HG02884 (cell line): ENCODE results near the gene TM9SF2.
"Not testable (repeated sequence)": the region's sequence is repeated elsewhere in the genome, so short reads cannot be mapped to it uniquely, and the experiment has no call there.

ENCODE experiments used
- ATAC-seq: cut with Tn5 transposase; IDR thresholded peaks from one replicate; pipeline ENCODE4 v1.9.1; 2021; ENCODE audit warnings: mild to moderate bottlenecking, moderate library complexity; ENCODE audit not compliant: unreplicated experiment

Gene TM9SF2, protein sequence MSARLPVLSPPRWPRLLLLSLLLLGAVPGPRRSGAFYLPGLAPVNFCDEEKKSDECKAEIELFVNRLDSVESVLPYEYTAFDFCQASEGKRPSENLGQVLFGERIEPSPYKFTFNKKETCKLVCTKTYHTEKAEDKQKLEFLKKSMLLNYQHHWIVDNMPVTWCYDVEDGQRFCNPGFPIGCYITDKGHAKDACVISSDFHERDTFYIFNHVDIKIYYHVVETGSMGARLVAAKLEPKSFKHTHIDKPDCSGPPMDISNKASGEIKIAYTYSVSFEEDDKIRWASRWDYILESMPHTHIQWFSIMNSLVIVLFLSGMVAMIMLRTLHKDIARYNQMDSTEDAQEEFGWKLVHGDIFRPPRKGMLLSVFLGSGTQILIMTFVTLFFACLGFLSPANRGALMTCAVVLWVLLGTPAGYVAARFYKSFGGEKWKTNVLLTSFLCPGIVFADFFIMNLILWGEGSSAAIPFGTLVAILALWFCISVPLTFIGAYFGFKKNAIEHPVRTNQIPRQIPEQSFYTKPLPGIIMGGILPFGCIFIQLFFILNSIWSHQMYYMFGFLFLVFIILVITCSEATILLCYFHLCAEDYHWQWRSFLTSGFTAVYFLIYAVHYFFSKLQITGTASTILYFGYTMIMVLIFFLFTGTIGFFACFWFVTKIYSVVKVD

DNA sequence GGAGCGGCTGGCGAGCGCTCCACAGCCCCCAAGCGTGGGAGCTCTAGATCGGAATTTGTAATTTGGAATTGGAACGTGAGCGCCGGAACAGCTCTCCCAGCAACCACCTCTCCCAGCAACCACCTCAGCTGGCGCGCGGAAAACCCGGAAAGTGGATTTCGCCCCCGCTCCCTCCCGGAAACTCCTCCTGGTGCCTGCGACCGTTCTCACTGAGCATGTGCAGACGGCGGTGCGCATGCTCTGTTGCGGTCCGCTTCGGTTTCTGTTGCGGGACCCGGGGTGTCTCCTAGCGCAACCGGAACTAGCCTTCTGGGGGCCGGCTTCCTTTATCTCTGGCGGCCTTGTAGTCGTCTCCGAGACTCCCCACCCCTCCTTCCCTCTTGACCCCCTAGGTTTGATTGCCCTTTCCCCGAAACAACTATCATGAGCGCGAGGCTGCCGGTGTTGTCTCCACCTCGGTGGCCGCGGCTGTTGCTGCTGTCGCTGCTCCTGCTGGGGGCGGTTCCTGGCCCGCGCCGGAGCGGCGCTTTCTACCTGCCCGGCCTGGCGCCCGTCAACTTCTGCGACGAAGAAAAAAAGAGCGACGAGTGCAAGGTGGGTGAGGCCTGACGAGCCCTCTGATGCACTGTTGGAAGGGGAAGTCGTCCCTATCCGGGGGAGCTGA, at the start of gene TM9SF2:
Gene TM9SF2, plus strand, starts transcription at position 289 of the 664 bp plus-strand sequence. Its CDS starts 135 bp downstream, at position 424.
- peak; percentile 40 for ATAC-seq

DNA sequence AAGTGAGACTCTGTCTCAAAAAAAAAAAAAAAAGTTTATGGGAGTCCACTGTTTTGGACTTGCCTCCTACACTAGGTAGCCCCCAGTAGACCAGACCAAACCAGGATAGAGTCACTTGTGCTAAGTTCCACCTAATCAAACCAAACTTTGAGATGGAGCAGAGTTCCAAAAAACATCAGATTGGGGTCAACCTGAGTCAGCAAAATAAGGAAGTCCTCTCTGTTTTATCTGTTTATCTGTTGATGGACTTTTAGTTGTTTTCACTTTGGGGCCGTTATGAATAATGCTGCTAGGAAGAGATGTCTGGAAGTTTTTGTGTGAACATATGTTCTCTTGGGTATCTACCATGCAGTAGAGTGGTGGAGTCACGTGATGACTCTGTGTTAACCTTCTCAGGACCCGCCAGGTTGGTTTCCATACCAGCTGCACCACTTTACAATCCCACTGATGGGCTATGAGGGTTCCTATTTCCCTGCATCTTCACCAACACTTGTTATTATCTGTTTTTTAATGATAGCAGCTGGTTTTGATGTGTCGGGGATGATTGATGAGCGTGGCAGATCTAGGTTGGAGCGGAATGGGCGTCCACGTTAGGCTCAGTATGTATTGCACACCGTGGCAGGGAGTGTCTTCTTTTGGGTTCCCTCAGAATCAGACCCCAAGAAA, 46.6 kb upstream of the TM9SF2 start:
- ATAC-seq: no peak

DNA sequence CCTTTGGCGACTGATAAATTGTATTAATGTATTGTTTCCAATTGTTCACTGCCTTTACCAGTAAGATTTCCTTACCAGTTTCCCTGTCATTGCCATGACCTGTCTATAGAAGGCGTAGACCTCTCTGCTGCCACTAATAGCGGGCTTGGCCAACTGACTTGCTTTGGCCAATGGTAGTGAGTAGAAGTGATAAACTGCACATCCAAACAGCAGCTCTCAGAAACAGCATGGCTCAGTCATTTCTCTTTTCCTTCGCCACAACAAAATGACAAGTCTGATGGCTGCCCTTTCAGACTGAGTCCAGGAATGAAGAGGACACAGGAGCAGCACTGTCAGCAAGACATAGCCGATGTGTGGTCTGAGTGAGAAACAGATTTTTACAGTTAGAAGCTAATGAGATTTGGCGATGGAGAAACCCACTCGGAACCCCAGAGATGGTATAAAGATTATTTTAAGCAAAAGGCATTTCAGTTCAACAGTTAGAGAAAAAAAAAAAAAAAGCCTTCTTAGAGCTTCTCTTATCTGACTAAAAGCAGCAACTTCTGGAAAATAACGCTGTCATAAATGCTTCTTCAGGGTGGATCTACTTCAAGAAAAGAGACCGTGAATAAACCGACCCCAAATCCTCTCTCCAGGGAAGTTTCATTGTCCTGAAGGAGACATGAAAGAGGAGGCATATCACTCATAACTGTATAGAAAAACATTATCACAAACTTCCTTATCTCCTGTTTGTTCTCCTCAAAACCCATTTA, 42.0 kb upstream of the TM9SF2 start:
- ATAC-seq: no peak

DNA sequence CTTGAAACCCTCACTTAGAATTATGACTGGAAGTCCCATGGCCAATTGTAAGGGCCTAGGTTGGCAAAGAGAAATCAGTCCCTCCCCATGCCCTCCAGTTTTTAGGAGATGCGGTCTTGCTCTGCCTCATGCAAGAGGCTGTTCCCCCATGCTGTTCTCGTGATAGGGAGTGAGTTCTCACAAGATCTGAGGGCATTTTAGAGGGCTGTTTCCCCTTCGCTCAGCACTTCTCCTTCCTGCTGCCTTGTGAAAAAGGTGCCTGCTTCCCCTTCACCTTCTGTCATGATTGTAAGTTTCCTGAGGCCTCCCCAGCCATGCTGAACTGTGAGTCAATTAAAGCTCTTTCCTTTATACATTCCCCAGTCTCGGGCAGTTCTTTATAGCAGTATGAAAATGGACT, 40.5 kb upstream of the TM9SF2 start:
- not testable (repeated sequence) for ATAC-seq

DNA sequence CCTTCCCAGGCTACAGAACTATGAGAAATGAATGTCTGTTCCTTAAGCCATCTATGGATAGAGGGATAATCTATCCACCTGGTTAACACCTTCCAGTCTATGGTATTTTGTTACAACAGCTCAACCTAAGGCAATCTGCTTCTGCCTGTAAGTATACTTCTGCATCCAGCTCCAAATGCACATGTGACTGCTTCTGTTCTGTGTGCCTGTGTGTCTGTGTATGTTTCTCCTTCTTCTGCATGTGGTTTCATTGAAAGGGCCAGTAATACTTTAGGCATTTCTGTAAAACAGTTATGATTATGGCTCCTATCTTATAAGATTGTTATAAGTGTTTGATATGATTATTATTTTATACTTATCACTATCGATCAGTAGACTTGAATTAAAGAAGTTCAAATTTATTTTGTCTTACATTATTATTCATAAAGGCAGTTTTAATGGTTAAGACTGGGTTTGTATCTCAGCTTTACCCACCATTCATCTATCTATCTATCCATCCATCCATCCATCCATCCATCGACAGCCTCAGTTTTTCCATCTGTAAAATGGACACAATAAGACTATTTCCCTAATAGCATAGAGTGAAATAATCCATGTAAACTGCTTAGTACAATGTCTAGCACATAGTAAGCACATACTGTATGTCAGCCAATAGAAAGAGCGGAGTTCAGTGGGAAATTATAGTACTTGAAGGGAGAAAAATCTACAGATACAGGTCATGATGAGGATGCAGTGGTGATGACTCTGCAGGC, 37.5 kb upstream of the TM9SF2 start:
- no peak for ATAC-seq

DNA sequence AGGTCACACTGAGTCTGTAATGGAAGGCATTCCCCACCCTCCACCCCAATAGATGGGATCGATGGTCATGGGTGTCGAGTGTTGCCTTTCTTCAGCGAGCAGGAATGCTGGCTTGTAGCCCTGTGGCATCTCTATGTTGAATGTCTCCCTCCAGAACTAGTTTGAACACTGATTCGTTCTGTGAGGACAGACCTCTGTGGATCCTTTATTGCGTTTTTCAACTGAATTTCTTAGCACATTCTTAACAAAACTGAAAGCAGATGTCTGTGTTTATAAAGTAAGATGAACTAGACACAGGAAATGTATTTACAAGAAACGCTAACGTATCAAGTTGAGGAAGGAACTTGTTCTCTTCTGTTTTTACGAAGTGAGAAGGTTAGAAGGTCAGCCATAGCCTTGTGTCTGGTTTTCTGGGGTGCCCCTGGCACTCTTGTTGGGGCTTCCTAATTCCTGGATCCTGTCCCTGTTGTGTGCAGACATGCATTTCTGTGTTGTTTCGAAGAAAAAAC, 36.8 kb upstream of the TM9SF2 start:
- ATAC-seq: no peak

DNA sequence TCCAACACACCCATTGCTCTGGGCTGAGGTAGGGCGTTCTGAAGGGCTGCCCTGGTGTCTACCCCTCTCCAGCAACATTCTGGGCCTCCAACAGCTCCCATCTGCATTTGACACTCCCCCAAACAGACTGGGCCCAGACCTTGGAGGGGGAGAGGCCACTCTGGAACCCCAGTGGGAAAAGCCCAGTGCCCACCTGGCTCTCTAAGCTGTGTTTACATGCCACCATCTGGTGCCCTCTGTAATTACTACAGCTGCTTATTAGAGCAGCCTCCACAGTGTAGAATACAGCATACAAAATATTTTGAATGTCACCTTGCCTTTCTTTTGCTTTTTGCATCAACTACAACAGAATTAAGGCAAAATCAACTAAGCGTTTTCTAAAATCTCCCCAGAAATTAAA, 35.8 kb upstream of the TM9SF2 start:
- no peak for ATAC-seq

DNA sequence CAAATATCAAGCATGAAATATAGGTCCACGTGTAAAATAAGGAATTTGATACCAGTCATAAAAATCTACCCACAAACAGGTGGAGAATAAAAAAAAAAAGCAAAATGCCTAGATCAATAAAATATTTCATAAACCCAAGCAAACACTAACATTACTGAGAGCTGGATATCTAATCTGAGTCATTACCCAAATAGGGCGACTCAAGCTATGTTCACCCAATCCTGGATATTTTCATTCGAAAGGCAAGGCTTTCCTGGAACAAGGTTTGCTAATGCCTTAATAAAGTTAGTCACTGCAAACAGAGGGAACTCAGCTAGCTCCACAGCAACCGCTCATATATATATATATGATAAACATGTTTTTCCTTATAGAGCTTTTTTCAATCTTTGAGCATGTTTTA, 33.5 kb upstream of the TM9SF2 start:
- no peak for ATAC-seq

DNA sequence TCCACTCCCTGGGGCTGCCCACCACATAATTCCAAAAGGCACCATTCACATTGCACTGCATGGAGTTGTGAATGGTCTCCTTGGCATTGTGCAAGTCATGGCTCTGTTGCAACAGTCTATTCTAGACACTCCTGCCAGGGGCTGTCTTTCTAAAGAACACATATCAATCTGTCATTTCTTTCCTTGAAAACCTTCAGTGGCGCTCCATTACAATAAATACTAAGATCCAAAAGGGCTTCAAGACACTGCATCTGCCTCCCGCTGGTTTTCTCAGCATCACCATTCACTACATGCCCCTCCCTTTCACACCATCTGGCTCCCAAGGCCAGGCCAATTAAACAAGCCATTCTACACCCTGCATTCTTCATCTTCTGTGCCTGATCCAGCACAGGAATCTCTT, 32.2 kb upstream of the TM9SF2 start:
- ATAC-seq: no peak

DNA sequence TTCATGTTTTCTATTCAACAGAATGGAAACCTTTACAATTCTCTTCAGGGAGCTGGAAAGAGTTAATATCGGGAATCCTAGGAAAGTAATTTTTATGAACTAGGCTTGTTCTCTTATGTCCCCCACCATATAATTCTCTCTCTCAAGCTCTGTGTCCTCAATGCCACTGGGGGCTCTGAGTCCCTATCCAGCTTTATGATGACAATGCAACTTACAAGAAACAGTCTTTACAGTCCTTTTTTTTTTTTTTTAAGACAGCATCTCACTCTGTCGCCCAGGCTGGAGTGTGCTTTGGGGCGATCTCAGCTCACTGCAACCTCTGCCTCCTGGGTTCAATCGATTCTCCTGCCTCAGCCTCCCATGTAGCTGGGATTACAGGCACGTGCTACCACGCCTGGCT, 31.2 kb upstream of the TM9SF2 start:
- no peak for ATAC-seq

DNA sequence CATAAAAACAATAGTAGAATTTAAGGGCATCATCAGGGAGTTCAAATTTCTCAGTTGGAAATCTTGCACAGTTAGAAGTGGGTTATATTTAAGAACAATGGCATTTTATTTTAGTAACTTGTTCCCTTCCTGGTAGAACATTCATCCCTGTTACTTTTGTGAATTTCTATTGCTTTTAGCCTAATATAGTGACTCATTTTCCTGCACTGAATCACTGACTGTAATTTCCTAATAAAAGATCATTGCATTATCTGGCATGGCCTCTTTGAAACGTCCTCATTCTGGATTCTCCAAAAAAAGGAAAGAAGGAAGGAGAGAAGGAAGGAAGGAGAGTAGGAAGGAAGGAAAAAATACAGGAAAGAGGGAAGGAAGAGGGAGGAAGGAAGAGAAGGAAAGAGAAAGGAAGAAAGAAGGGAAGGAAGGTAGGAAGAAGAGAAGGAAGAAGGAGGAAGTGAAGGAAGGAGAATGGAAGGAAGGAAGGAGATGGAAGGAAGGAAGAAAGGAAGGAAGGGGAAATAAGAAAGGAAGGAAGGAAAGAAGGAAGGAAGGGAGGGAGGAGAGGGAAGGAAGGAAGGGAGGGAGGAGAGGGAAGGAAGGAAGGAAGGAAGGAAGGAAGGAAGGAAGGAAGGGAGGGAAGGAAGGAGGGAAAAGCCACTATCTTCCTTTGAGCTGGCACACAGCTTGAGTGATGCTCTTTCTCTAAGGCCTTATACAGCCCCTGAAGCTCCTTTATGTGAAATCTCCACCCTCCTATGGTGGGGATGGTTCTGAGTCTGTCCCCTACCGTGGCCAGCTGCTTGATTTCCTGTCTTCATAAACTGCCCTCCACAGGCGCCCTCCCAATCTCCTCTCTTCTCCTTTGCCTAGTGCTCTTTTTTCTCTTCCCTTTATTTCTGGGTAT, 29.8 kb upstream of the TM9SF2 start:
- ATAC-seq: no peak

DNA sequence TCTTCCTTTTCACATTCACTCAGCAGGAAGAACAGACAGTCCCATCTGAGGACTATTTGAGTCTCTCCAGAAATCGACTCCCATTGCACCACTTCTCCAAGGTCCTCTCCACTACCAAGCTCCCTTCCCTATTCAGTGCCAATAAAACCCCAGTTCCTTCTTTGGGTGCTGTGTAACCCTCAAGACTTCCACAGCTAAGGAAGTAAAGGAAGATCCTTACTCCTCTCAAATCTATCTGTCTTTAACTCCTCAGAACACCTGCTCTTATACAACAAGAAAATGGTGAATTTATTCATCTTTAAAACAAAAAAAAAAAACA, 29.2 kb upstream of the TM9SF2 start:
- no peak for ATAC-seq

DNA sequence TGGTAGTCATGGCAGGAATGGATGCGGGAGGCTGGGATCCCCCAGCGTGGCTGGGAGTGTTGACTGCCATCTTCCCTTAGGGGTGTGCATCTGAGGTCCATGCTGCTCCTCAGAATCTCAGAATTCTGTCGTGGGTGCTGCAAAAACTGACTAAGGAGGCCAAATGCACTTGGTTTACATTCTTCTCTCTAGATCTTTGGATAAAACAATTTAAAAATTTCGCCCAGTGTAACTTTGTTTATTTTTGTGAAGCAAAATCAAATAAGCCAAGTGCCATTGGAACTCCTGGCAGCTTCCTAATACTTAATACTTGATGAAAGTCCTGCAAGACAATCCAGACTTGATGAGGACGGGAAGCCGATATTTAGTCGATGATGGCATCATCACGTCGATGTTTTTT, 27.8 kb upstream of the TM9SF2 start:
- no peak for ATAC-seq

DNA sequence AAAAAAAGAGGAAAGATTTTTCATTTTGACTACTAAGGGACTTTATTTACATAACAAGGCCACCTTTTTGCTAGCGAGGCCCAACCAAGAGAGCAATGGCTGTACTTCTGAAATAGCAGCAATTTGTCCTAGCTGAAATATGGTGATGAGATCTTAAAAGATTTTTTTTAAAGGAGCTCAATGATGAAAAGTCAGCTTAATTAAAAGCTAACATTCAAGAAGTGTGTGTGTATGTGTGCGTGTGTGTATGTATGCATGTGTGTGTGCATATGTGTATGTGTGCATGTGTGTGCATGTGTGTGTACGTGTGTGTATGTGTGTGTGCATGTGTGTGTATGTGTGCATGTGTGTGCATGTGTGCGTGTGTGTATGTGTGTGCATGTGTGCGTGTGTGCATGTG, 24.6 kb upstream of the TM9SF2 start:
- ATAC-seq: no peak

DNA sequence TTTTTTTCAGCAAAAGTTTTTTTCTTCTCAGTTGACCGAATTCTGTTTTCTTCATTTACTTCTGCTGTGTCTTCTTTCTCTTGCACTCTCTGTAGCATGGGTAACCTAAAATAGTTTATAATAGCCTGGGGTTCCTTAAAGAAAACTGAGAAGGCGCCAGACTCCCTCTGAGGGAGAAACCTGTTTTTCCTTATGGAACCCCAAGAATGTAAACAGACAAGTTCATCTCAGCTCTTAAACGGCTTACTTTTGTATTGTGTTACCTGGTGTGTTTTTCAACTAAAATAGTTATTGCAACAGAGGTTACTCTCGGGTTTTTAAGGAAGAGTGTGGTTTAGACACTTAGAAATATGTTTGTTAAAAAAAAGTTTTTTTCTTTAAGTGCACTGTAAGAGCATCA, 23.8 kb upstream of the TM9SF2 start:
- ATAC-seq: no peak

DNA sequence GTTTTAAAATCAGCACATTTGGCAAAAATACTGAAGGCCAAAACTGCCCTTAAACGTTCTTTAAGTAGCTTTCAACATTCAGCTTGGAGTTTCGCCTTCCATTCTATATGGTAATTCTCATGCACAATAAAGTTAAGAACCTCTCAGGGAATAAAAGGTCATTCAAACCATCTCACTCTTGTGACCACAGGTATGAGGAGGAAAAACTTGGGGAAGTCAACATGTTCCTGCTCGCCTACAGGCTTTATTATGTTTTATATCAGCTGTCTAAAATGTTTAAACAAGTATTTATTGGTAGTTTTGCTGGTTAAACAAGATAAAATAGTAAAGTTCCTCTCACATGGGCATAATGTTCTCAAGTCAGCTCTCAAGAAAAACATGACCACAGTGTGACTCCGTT, 19.9 kb upstream of the TM9SF2 start:
- no peak for ATAC-seq

DNA sequence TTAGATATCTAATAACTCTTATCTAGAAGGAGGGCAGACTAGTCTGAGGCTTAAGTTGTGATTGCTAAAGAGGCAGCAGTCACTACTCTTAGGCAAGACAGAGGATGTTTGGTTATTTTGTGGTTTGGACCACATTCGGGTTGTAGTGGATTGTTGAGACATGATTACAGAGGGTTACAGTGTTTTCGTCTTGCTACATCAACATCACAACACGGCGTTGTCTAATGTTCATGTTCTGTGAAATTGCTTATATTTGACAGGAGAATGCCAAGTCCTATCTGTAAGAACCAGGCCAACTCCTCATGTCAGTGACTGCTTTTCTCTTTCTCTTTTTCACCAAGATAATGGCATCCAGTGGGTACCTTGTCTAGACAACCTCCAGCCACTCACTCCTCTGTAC, 16.8 kb upstream of the TM9SF2 start:
- ATAC-seq: no peak

DNA sequence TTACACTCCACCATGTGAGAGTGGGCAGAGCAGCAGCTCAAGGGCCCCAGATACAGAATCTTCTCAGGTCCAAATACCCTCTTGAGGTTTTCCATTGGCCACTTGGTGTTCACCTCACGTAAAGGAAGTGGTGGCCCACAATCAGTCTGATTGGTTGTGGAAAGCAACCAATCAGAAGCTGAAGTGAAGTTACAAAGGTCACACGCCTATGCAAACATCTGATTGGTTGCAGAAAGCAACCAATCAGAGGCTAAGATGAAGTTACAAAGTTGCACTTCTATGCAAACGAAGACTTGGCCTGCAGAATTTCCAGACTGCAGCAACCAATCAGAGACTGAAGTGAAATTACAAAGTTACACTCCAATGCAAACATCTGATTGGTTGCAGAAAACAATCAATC, 14.3 kb upstream of the TM9SF2 start:
- ATAC-seq: no peak

DNA sequence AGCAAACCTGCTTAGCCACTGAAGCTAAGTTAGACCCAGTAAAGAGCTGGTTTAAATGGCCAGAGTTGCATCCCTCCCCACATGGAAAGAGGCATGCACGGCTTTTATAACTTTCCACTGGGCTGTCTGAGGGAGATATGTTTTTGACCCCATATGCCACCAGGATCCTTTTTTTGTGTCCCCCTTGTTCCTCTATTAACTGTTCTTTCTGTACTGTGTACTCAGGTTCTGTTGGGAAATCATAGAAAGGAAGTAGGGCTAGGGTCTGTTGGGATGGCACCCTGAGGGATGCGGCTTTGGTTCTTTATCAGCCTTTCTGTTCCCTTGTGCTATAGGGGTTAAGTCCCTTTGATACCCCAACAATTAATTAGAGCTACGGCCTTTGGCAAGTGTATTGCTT, 12.2 kb upstream of the TM9SF2 start:
- ATAC-seq: no peak
